C4-2B (cell line): Measurements from ENCODE around the gene PGLYRP4.

Experiments
- ZFX ChIP-seq: fragments of 450-650 bp; IDR thresholded peaks from 2 replicates; pipeline ENCODE4 v1.6.1; 2017
- TF ChIP-seq, protein P1 (sequence below): fragments of 450-650 bp; conservative IDR thresholded peaks from 2 replicates; pipeline ENCODE4 v1.5.1; 2017; ENCODE audit warnings: mild to moderate bottlenecking

DNA sequence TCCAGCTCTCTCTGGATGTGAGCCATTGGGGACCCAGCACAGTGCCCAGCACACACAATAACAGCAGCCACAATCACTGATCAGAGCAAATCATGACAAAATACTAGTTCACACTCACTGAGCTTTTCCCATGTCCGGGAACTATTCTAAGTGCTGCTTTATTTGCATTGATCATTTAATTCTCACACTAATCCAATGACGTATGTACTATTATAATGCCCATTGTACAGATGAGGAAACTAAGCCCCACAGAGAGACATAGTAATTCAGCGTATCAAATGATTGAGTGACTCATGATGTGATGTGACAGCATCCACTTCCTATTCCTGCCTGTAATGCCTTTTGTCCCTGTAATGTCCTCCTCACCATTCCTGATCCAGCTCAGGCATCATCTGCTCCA is 44.2 kb upstream of the PGLYRP4 start:
- TF ChIP-seq, protein P1, sequence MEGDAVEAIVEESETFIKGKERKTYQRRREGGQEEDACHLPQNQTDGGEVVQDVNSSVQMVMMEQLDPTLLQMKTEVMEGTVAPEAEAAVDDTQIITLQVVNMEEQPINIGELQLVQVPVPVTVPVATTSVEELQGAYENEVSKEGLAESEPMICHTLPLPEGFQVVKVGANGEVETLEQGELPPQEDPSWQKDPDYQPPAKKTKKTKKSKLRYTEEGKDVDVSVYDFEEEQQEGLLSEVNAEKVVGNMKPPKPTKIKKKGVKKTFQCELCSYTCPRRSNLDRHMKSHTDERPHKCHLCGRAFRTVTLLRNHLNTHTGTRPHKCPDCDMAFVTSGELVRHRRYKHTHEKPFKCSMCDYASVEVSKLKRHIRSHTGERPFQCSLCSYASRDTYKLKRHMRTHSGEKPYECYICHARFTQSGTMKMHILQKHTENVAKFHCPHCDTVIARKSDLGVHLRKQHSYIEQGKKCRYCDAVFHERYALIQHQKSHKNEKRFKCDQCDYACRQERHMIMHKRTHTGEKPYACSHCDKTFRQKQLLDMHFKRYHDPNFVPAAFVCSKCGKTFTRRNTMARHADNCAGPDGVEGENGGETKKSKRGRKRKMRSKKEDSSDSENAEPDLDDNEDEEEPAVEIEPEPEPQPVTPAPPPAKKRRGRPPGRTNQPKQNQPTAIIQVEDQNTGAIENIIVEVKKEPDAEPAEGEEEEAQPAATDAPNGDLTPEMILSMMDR, result no peak
- TF ChIP-seq ZFX, result no peak
